Measurements from ENCODE around the gene NHLH2. TPM values are rescaled to one million over a fixed set of nuclear protein-coding genes. Genes with fewer than 3 reads are reported as not detected.
A peak's percentile ranks its signal among the peaks of the same experiment; 100 is the strongest.

Gene NHLH2
- total RNA-seq, 1 donor from 2014 or later: not detected

DNA sequence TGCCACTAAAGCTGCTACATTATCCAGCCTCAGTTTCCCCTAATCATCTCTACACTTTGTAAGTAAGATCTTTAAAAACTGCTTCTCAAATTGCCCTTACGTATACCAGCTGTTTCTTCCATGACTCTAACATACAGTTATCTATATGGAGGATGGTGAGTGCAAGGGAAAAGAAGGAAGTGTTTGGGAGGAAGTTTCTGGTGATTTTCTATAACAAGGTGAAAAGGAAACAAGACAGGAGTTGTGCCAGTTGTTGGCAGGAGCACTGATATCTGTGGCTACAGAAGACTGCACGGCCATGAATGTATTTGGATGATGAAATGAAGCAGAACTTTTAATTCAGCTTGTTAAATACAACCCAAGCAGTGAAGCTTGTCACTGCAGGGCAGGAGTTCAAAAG, 32.3 kb upstream of the NHLH2 start:
- Histone ChIP-seq H3K9me3 (ENCODE audit: control insufficient read depth in 3 of 3, low read length in 3 of 3) (no peaks in the 10 kb centered on the region), H3K27ac (ENCODE audit: low read depth, low read length) (no peak overlapping the region), H3K4me3 (ENCODE audit: low read length in 3 of 3) (no peak overlapping the region), H3K36me3 (ENCODE audit: control insufficient read depth in 3 of 3, insufficient read depth in 3 of 3, low read length in 3 of 3) (no peaks in the 10 kb centered on the region), H3K9ac (ENCODE audit: low read depth in 1 of 3, low read length in 3 of 3) (no peak overlapping the region), H3K4me1 (ENCODE audit: control insufficient read depth in 3 of 3, insufficient read depth in 3 of 3, low read length in 3 of 3) (no peaks in the 10 kb centered on the region), H3K27me3 (ENCODE audit: control insufficient read depth in 3 of 3, insufficient read depth in 3 of 3, low read length in 3 of 3) (peaks cover 0 to 12% (median 12%) of the 10 kb centered on the region in 3 donors)

DNA sequence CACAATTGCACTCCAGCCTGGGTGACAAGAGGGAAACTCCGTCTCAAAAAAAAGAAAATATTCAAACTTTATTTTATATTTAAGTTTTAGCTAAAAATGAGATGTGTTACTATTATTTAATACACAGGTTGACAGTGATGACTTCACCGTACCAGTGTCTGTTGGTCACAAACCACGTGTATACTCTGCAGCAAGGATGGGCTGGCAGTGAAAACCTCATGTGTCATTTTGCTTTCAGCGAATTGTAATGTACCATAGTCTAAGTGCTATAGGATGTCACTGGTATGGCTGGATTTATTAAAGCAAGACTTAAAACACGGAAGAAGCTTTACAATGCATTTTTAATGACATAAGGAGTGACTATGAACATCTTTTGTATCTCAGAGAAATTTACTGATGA, 28.1 kb upstream of the NHLH2 start:
- H3K9ac ChIP-seq (ENCODE audit: low read depth in 1 of 3, low read length in 3 of 3): no peak overlapping the region
- peaks cover 0 to 9% (median 7%) of the 10 kb centered on the region in 3 donors for H3K27me3 ChIP-seq (ENCODE audit: control insufficient read depth in 3 of 3, insufficient read depth in 3 of 3, low read length in 3 of 3)
- no peaks in the 10 kb centered on the region for H3K4me1 ChIP-seq (ENCODE audit: control insufficient read depth in 3 of 3, insufficient read depth in 3 of 3, low read length in 3 of 3)
- no peaks in the 10 kb centered on the region for H3K36me3 ChIP-seq (ENCODE audit: control insufficient read depth in 3 of 3, insufficient read depth in 3 of 3, low read length in 3 of 3)
- no peak overlapping the region for H3K4me3 ChIP-seq (ENCODE audit: low read length in 3 of 3)
- H3K27ac ChIP-seq (ENCODE audit: low read depth, low read length): no peak overlapping the region
- no peaks in the 10 kb centered on the region for H3K9me3 ChIP-seq (ENCODE audit: control insufficient read depth in 3 of 3, low read length in 3 of 3)

DNA sequence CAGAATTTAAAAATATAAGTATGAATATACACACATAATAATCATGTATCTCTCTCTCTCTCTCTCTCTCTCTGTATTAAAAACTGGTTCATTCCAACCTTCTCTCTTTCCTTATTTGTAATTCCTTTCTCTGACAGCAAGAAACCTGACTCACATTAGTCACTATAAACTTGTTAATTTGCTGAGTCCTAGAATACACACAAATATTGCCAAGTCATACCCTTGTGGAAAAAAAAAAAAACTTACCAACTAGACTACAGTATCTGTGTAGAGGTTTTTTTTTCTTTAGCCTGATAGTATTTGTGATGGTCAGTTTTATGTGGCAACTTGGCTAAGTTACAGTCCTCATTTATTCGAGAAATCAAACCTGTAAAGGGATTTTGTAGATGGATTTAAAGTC, 26.3 kb upstream of the NHLH2 start:
- Histone ChIP-seq H3K4me3 (ENCODE audit: low read length in 3 of 3) (no peak overlapping the region), H3K9ac (ENCODE audit: low read depth in 1 of 3, low read length in 3 of 3) (no peak overlapping the region), H3K36me3 (ENCODE audit: control insufficient read depth in 3 of 3, insufficient read depth in 3 of 3, low read length in 3 of 3) (no peaks in the 10 kb centered on the region), H3K9me3 (ENCODE audit: control insufficient read depth in 3 of 3, low read length in 3 of 3) (no peaks in the 10 kb centered on the region), H3K27me3 (ENCODE audit: control insufficient read depth in 3 of 3, insufficient read depth in 3 of 3, low read length in 3 of 3) (peaks cover 0 to 2% (median 0%) of the 10 kb centered on the region in 3 donors), H3K27ac (ENCODE audit: low read depth, low read length) (no peak overlapping the region), H3K4me1 (ENCODE audit: control insufficient read depth in 3 of 3, insufficient read depth in 3 of 3, low read length in 3 of 3) (no peaks in the 10 kb centered on the region)

DNA sequence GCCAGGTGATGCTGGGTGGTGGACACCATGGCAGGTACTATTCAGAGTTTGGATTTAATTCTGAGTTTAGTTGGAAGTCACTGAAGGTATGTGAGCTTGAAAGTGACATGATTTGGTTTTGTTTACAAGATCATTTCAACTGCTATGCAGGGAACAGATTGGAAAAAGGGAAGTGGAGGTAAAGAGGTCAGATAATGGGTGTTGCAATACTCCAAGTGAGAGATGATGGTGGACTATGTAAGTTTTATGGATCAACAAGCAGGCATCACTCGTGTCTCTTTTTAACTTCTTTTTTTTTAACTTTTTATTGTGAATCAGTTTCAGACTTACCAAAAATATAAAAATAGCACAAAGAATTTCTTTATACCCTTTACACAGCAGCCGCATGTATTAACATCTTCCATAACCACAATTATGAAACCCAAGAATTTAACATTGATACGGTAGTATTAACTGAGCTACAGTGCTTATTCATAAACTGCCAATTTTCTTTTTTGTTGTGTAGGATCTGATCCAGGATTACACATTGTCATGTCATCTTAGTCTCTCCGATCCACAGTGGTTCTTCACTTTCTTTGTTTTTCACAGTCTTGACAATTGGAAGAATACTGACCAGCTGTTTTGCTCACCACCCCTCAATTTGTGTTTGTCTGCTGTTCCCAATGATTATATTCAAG, 24.9 kb upstream of the NHLH2 start:
- H3K9ac ChIP-seq (ENCODE audit: low read depth in 1 of 3, low read length in 3 of 3): no peak overlapping the region
- H3K9me3 ChIP-seq (ENCODE audit: control insufficient read depth in 3 of 3, low read length in 3 of 3): no peaks in the 10 kb centered on the region
- no peak overlapping the region for H3K4me3 ChIP-seq (ENCODE audit: low read length in 3 of 3)
- no peaks in the 10 kb centered on the region for H3K4me1 ChIP-seq (ENCODE audit: control insufficient read depth in 3 of 3, insufficient read depth in 3 of 3, low read length in 3 of 3)
- H3K36me3 ChIP-seq (ENCODE audit: control insufficient read depth in 3 of 3, insufficient read depth in 3 of 3, low read length in 3 of 3): no peaks in the 10 kb centered on the region
- no peaks in the 10 kb centered on the region for H3K27me3 ChIP-seq (ENCODE audit: control insufficient read depth in 3 of 3, insufficient read depth in 3 of 3, low read length in 3 of 3)
- no peak overlapping the region for H3K27ac ChIP-seq (ENCODE audit: low read depth, low read length)

DNA sequence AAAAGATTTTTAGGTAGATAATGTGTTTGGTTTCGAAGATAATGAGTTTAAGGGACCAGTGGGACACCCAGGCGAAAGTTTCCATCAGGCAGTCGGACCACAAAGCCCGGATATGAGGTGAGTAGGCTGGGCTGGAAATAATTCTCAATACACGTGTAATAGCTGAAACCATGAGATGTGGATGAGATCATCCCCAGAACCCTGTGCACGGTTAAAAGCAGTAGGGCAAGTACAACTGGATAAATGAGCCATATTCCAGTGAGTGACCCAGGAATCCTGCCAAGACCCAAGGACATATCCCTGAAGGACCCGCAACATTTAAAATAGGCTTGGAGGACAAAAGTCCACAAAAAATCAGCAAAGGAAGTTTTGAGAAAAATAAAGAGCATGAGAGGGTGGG, 21.5 kb upstream of the NHLH2 start:
- peaks cover 2 to 6% (median 5%) of the 10 kb centered on the region in 3 donors for H3K27me3 ChIP-seq (ENCODE audit: control insufficient read depth in 3 of 3, insufficient read depth in 3 of 3, low read length in 3 of 3)
- H3K9me3 ChIP-seq (ENCODE audit: control insufficient read depth in 3 of 3, low read length in 3 of 3): no peaks in the 10 kb centered on the region
- no peak overlapping the region for H3K9ac ChIP-seq (ENCODE audit: low read depth in 1 of 3, low read length in 3 of 3)
- H3K27ac ChIP-seq (ENCODE audit: low read depth, low read length): no peak overlapping the region
- no peak overlapping the region for H3K4me3 ChIP-seq (ENCODE audit: low read length in 3 of 3)
- no peaks in the 10 kb centered on the region for H3K4me1 ChIP-seq (ENCODE audit: control insufficient read depth in 3 of 3, insufficient read depth in 3 of 3, low read length in 3 of 3)
- no peaks in the 10 kb centered on the region for H3K36me3 ChIP-seq (ENCODE audit: control insufficient read depth in 3 of 3, insufficient read depth in 3 of 3, low read length in 3 of 3)

DNA sequence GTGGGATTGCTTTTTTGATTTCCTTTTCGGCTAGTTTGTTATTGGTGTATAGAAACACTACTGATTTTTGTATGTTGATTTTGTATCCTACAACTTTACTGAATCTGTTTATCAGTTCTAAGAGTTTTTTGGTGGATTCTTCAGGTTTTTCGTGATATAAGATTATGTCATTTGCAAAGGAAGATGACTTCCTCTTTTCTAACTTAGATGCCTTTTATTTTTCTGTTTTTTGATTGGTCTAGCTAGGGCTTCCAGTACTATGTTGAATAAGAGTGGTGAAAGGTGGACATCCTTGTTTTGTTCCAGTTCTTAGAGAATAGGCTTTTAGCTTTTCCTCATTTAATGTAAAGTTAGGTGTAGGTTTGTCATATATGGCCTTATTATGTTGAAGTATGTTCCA, 13.1 kb upstream of the NHLH2 start:
- no peak overlapping the region for H3K27ac ChIP-seq (ENCODE audit: low read depth, low read length)
- H3K9ac ChIP-seq (ENCODE audit: low read depth in 1 of 3, low read length in 3 of 3): no peak overlapping the region
- H3K4me3 ChIP-seq (ENCODE audit: low read length in 3 of 3): no peak overlapping the region
- H3K36me3 ChIP-seq (ENCODE audit: control insufficient read depth in 3 of 3, insufficient read depth in 3 of 3, low read length in 3 of 3): no peaks in the 10 kb centered on the region
- H3K9me3 ChIP-seq (ENCODE audit: control insufficient read depth in 3 of 3, low read length in 3 of 3): no peaks in the 10 kb centered on the region
- H3K4me1 ChIP-seq (ENCODE audit: control insufficient read depth in 3 of 3, insufficient read depth in 3 of 3, low read length in 3 of 3): no peaks in the 10 kb centered on the region
- peaks cover 0 to under 1% (median 0%) of the 10 kb centered on the region in 3 donors for H3K27me3 ChIP-seq (ENCODE audit: control insufficient read depth in 3 of 3, insufficient read depth in 3 of 3, low read length in 3 of 3)

DNA sequence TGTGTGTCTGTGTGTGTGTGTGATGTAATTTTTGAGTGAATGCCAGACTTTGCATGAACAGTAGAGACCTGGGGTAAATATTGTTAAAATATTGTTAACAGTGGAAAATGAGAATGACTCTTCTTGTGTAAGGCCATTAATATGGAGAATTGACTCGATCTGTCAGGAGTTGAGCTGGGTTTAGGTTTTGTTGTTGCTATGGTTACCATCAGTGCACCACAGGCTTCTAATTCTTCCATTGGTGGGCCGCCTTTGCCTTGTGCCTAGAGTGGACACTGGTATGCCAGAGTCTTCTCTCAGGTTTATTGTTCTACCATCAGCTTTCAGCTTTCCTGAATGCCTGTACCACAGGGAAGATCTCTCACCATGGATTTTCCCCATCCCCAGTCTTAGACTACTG, 10.0 kb upstream of the NHLH2 start:
- Histone ChIP-seq H3K9me3 (ENCODE audit: control insufficient read depth in 3 of 3, low read length in 3 of 3) (no peaks in the 10 kb centered on the region), H3K9ac (ENCODE audit: low read depth in 1 of 3, low read length in 3 of 3) (no peak overlapping the region), H3K27ac (ENCODE audit: low read depth, low read length) (no peak overlapping the region), H3K36me3 (ENCODE audit: control insufficient read depth in 3 of 3, insufficient read depth in 3 of 3, low read length in 3 of 3) (no peaks in the 10 kb centered on the region), H3K4me1 (ENCODE audit: control insufficient read depth in 3 of 3, insufficient read depth in 3 of 3, low read length in 3 of 3) (no peaks in the 10 kb centered on the region), H3K4me3 (ENCODE audit: low read length in 3 of 3) (no peak overlapping the region), H3K27me3 (ENCODE audit: control insufficient read depth in 3 of 3, insufficient read depth in 3 of 3, low read length in 3 of 3) (peaks cover under 1 to 7% (median 2%) of the 10 kb centered on the region in 3 donors)

DNA sequence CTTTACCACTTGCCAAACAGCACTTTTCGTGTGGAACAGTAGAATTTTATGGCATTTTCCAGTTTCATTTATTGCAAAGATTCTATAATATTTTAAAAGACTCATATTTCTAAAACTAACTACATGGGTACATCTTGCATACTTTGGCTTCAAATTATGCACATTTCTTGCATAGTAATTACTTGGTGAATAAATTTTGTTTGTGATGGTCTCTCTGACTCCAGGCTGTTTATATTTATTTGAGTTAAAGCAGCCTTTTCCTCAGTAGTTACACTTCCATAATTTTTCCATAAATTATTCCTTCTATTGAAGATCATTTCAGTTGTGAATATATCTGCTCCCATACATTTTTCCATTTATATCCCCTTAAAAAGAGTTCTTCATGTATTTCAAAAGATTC, 6.9 kb upstream of the NHLH2 start:
- Histone ChIP-seq H3K4me3 (ENCODE audit: low read length in 3 of 3) (no peak overlapping the region), H3K27me3 (ENCODE audit: control insufficient read depth in 3 of 3, insufficient read depth in 3 of 3, low read length in 3 of 3) (peaks cover 11 to 20% (median 14%) of the 10 kb centered on the region in 3 donors)

DNA sequence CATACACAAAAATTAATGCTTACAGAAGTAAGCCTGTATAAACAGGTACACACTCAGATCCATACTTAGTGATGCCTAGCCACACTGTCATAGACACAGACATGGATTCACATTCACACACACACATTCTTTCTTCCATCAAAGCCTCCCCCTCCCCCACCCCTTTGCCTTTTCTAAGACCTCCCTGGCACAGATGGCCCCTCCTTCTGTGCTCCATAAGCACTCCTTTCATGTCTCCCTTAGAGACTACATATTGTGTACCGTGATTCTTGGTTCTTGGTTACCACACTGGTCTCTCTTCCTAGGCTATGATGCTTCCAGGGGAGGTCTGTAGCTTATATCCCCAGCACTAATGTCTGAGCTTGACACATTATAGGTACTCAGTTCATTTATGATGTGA, 2.0 kb upstream of the NHLH2 start:
- Histone ChIP-seq H3K27me3 (ENCODE audit: control insufficient read depth in 3 of 3, insufficient read depth in 3 of 3, low read length in 3 of 3) (peaks cover 58 to 68% (median 59%) of the 10 kb centered on the region in 3 donors), H3K27ac (ENCODE audit: low read depth, low read length) (no peak overlapping the region), H3K4me3 (ENCODE audit: low read length in 3 of 3) (no peak overlapping the region), H3K4me1 (ENCODE audit: control insufficient read depth in 3 of 3, insufficient read depth in 3 of 3, low read length in 3 of 3) (peaks cover 13 to 18% (median 16%) of the 10 kb centered on the region in 3 donors), H3K9me3 (ENCODE audit: control insufficient read depth in 3 of 3, low read length in 3 of 3) (no peaks in the 10 kb centered on the region), H3K9ac (ENCODE audit: low read depth in 1 of 3, low read length in 3 of 3) (no peak overlapping the region), H3K36me3 (ENCODE audit: control insufficient read depth in 3 of 3, insufficient read depth in 3 of 3, low read length in 3 of 3) (no peaks in the 10 kb centered on the region)

More for the DNA sequence above, 6.9 kb upstream of the NHLH2 start:
- no peaks in the 10 kb centered on the region for H3K4me1 ChIP-seq (ENCODE audit: control insufficient read depth in 3 of 3, insufficient read depth in 3 of 3, low read length in 3 of 3)
- H3K36me3 ChIP-seq (ENCODE audit: control insufficient read depth in 3 of 3, insufficient read depth in 3 of 3, low read length in 3 of 3): no peaks in the 10 kb centered on the region
- no peak overlapping the region for H3K9ac ChIP-seq (ENCODE audit: low read depth in 1 of 3, low read length in 3 of 3)
- no peak overlapping the region for H3K27ac ChIP-seq (ENCODE audit: low read depth, low read length)
- H3K9me3 ChIP-seq (ENCODE audit: control insufficient read depth in 3 of 3, low read length in 3 of 3): no peaks in the 10 kb centered on the region

DNA sequence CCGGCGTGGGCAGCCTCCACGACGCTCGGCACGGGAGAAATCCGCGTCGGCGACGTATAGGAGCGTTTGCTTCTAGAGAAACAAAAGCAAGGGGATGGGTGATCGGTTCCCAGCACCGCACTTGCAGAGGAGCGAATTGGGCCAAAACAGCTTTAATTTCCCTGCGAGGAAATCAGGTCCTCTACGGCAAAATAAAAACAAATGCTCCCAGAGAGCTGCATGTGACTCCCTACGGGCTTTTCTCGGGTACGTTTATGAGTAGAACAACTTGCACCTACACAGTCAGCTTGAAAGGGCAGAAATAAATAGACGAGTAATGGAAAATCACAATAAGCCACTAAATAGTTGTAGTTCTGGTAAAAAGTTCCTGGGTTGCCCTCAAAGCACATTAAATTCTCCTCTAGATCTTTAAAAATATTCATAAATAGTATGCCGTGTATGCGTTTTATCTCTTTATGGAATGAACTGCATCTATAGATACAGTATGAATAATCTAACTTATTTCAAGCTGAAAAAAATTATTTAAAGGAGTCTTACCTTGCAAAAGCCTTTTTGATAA, 1.2 kb downstream of the NHLH2 start:
- Histone ChIP-seq H3K36me3 (ENCODE audit: control insufficient read depth in 3 of 3, insufficient read depth in 3 of 3, low read length in 3 of 3) (no peaks in the 10 kb centered on the region), H3K27me3 (ENCODE audit: control insufficient read depth in 3 of 3, insufficient read depth in 3 of 3, low read length in 3 of 3) (peaks cover 71 to 75% (median 72%) of the 10 kb centered on the region in 3 donors), H3K4me3 (ENCODE audit: low read length in 3 of 3) (peak overlapping the region in 1 of 3 donors; percentile 38), H3K27ac (ENCODE audit: low read depth, low read length) (no peak overlapping the region), H3K9me3 (ENCODE audit: control insufficient read depth in 3 of 3, low read length in 3 of 3) (no peaks in the 10 kb centered on the region), H3K4me1 (ENCODE audit: control insufficient read depth in 3 of 3, insufficient read depth in 3 of 3, low read length in 3 of 3) (peaks cover 16 to 19% (median 16%) of the 10 kb centered on the region in 3 donors), H3K9ac (ENCODE audit: low read depth in 1 of 3, low read length in 3 of 3) (peak overlapping the region in 1 of 3 donors; percentile 54)

All from skeletal muscle tissue (tissue), 4 donors.